ENCODE results near the gene ERBB3. TPM values are rescaled to one million over a fixed set of nuclear protein-coding genes. Genes with fewer than 3 reads are reported as not detected.
A peak's percentile ranks its signal among the peaks of the same experiment; 100 is the strongest.

Gene ERBB3
- total and polyA plus RNA-seq, 8 donors, result 26.6 to 367 (median 225) TPM

- no peak for DNase-seq
- intact Hi-C loops (cut with DNase I; ENCODE audit: low total_unique reads), result no loop called here
- WGBS, 5 donors, result 77 to 87% (median 82%) methylated on average over 6 of the region's 6 CpGs
- Histone ChIP-seq H3K4me1 (peaks cover 0 to 17% (median under 1%) of the 10 kb centered on the region in 4 donors), H3K9me3 (no peaks in the 10 kb centered on the region), H3K27me3 (peaks cover 0 to 2% (median 0%) of the 10 kb centered on the region in 3 donors), H3K27ac (no peak overlapping the region), H3K36me3 (peaks cover 50 to 99% (median 91%) of the 10 kb centered on the region in 4 donors), H3K4me3 (no peak overlapping the region)
- no peak for TF ChIP-seq EP300 (IDR thresholded peaks at IDR 0.05)
- no peak for TF ChIP-seq POLR2AphosphoS5 (IDR thresholded peaks at IDR 0.05)
- no peak for TF ChIP-seq POLR2A (IDR thresholded peaks at IDR 0.05)
- no peak for TF ChIP-seq CTCF (IDR thresholded peaks at IDR 0.05)
These were observed 17.8 kb downstream of the ERBB3 start for GRCh38 chr12:56097738-56098137.

GRCh38 chr12:56098592-56098991 lies 18.6 kb downstream of the ERBB3 start:
- DNase-seq, result no peak
- Histone ChIP-seq H3K27ac (no peak overlapping the region), H3K4me1 (peaks cover 0 to 26% (median 9%) of the 10 kb centered on the region in 4 donors), H3K4me3 (no peak overlapping the region), H3K36me3 (peaks cover 41 to 90% (median 82%) of the 10 kb centered on the region in 4 donors), H3K9me3 (no peaks in the 10 kb centered on the region), H3K27me3 (no peaks in the 10 kb centered on the region)
- WGBS, 5 donors, result 75 to 89% (median 86%) methylated on average over 3 of the region's 3 CpGs
- TF ChIP-seq EP300 (IDR thresholded peaks at IDR 0.05) (no peak), POLR2A (IDR thresholded peaks at IDR 0.05) (no peak), POLR2AphosphoS5 (IDR thresholded peaks at IDR 0.05) (no peak), CTCF (IDR thresholded peaks at IDR 0.05) (no peak)
- intact Hi-C loops (cut with DNase I; ENCODE audit: low total_unique reads), result no loop called here

GRCh38 chr12:56099787-56100186 lies 19.8 kb downstream of the ERBB3 start:
- H3K4me3 ChIP-seq, result no peak overlapping the region
- peak overlapping the region in 2 of 5 donors; percentile 16 to 18 for H3K27ac ChIP-seq
- no peaks in the 10 kb centered on the region for H3K27me3 ChIP-seq
- 54 to 79% (median 66%) methylated on average over 4 of the region's 4 CpGs for WGBS, 5 donors
- H3K4me1 ChIP-seq, result peaks cover 0 to 29% (median 11%) of the 10 kb centered on the region in 4 donors
- intact Hi-C loops (cut with DNase I; ENCODE audit: low total_unique reads), result no loop called here
- TF ChIP-seq POLR2A (IDR thresholded peaks at IDR 0.05), result no peak
- DNase-seq, result peak in 1 of 2 donors; percentile 32
- H3K9me3 ChIP-seq, result no peaks in the 10 kb centered on the region
- peaks cover 36 to 78% (median 70%) of the 10 kb centered on the region in 4 donors for H3K36me3 ChIP-seq

GRCh38 chr12:56101045-56101444 lies 21.1 kb downstream of the ERBB3 start:
- no peak for TF ChIP-seq EP300 (IDR thresholded peaks at IDR 0.05)
- TF ChIP-seq CTCF (IDR thresholded peaks at IDR 0.05), result no peak
- no peak for TF ChIP-seq POLR2AphosphoS5 (IDR thresholded peaks at IDR 0.05)
- no peak for TF ChIP-seq POLR2A (IDR thresholded peaks at IDR 0.05)
- DNase-seq, result no peak
- intact Hi-C loops (cut with DNase I; ENCODE audit: low total_unique reads), result no loop called here
- peaks cover 9 to 40% (median 24%) of the 10 kb centered on the region in 4 donors for H3K4me1 ChIP-seq
- no peaks in the 10 kb centered on the region for H3K9me3 ChIP-seq
- no peak overlapping the region for H3K4me3 ChIP-seq
- no peaks in the 10 kb centered on the region for H3K27me3 ChIP-seq
- H3K36me3 ChIP-seq, result peaks cover 33 to 66% (median 58%) of the 10 kb centered on the region in 4 donors
- no peak overlapping the region for H3K27ac ChIP-seq
- 82 to 88% (median 86%) methylated on average over 14 of the region's 14 CpGs for WGBS, 5 donors

GRCh38 chr12:56102683-56103065 lies 22.7 kb downstream of the ERBB3 start:
- Histone ChIP-seq H3K36me3 (peaks cover 41 to 62% (median 55%) of the 10 kb centered on the region in 4 donors), H3K27me3 (no peaks in the 10 kb centered on the region), H3K9me3 (no peaks in the 10 kb centered on the region), H3K4me1 (peaks cover 11 to 55% (median 32%) of the 10 kb centered on the region in 4 donors), H3K4me3 (peak overlapping the region in 1 of 4 donors; percentile 81), H3K27ac (peak overlapping the region in 4 of 5 donors; percentile 3 to 90 (median 88))
- intact Hi-C loops (cut with DNase I; ENCODE audit: low total_unique reads), result no loop called here
- 19 to 63% (median 46%) methylated on average over 1 of the region's 1 CpG for WGBS, 5 donors
- no peak for DNase-seq
- TF ChIP-seq POLR2AphosphoS5 (IDR thresholded peaks at IDR 0.05) (no peak), CTCF (IDR thresholded peaks at IDR 0.05) (no peak), EP300 (IDR thresholded peaks at IDR 0.05) (no peak)

All from stomach (tissue), 9 donors.